Ectodermal cell (in vitro differentiated cells): Measurements from ENCODE around the gene TSPAN12. TPM values are rescaled to one million over a fixed set of nuclear protein-coding genes. Genes with fewer than 3 reads are reported as not detected.
A peak's percentile ranks its signal among the peaks of the same experiment; 100 is the strongest.
"Not testable (repeated sequence)": the region's sequence is repeated elsewhere in the genome, so short reads cannot be mapped to it uniquely, and the experiment has no call there.

Source experiments
- H3K27ac ChIP-seq: 2 replicates; pipeline ENCODE4 v1.7.0; 2013; ENCODE audit warnings: mild to moderate bottlenecking, low read depth, low read length; ENCODE audit not compliant: insufficient read depth, poor library complexity, severe bottlenecking
- H3K27me3 ChIP-seq: 2 replicates; pipeline ENCODE4 v1.7.0; 2013; ENCODE audit warnings: mild to moderate bottlenecking, low read length; ENCODE audit not compliant: insufficient read depth, control insufficient read depth, poor library complexity, severe bottlenecking
- H3K36me3 ChIP-seq: one replicate; pipeline ENCODE4 v1.7.0; 2013; ENCODE audit warnings: low read length; ENCODE audit not compliant: control insufficient read depth, insufficient read depth
- H3K4me1 ChIP-seq: one replicate; pipeline ENCODE4 v1.7.0; 2013; ENCODE audit warnings: low read length; ENCODE audit not compliant: control insufficient read depth, insufficient read depth
- H3K4me3 ChIP-seq: 2 replicates; pipeline ENCODE4 v1.7.0; 2013; ENCODE audit warnings: low read depth, low read length, control low read depth; ENCODE audit not compliant: insufficient read depth
- H3K9me3 ChIP-seq: 2 replicates; pipeline ENCODE4 v1.7.0; 2013; ENCODE audit warnings: mild to moderate bottlenecking, low read length, moderate library complexity; ENCODE audit not compliant: control insufficient read depth
- WGBS, 2 experiments: methylation state at CpG; one replicate each; pipeline ENCODE4 v1.1.7; 2013; ENCODE audit warnings: missing lambda C conversion rate in 2 of 2; 5-methylcytosine and 5-hydroxymethylcytosine counted together
- polyA plus RNA-seq, 4 experiments: library from polyadenylated mRNA; stranded (reverse); fragments of 50-300 nt; gene quantifications; one replicate each; pipeline ENCODE4 v1.2.3, GENCODE V29; 2013

TSPAN12 gene
- 29.3 TPM for polyA plus RNA-seq (2013, experiment 1 of 4)
- 25.7 TPM for polyA plus RNA-seq (2013, experiment 2 of 4)
- polyA plus RNA-seq (2013, experiment 3 of 4), result 23.7 TPM
- 23.9 TPM for polyA plus RNA-seq (2013, experiment 4 of 4)

GRCh38 chr7:120857588-120858573, at the start of gene TSPAN12:
Gene TSPAN12, minus strand, starts transcription at chr7:120858144. Its CDS starts 1,381 bp downstream, at chr7:120856763.
- H3K4me1 ChIP-seq, result no peaks in the 10 kb centered on the region
- no peaks in the 10 kb centered on the region for H3K36me3 ChIP-seq
- peak within 1 kb of the TSS; percentile 65 for H3K4me3 ChIP-seq
- no peaks in the 10 kb centered on the region for H3K27me3 ChIP-seq
- H3K27ac ChIP-seq, result peak within 1 kb of the TSS; percentile 93
- no peaks in the 10 kb centered on the region for H3K9me3 ChIP-seq
- WGBS, 2 experiments, result 1% methylated on average over 71 of the region's 71 CpGs

- Histone ChIP-seq H3K4me1 (no peaks in the 10 kb centered on the region), H3K27me3 (no peaks in the 10 kb centered on the region), H3K36me3 (no peaks in the 10 kb centered on the region), H3K4me3 (no peak overlapping the region), H3K27ac (no peak overlapping the region), H3K9me3 (no peaks in the 10 kb centered on the region)
- WGBS, 2 experiments, result 89 to 96% methylated on average over 4 of the region's 4 CpGs
Observed at GRCh38 chr7:120898715-120899499, 41.0 kb upstream of the TSPAN12 start.

DNA sequence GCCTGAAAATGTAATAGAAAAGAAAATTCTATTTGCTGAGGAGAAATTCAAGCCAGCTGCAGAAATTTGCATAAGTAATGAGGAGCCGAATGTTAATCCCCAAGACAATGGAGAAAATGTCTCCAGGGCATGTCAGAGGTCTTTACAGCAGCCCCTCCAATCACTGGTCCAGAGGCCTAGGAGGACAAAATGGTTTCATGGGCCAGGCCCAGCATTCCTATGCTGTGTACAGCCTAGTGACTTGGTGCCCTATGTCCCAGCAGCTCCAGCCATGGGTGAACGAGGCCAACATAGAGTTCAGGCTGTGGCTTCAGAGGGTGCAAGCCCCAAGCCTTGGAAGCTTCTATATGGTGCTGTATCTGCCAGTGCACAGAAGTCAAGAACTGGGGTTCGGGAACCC, 37.3 kb upstream of the TSPAN12 start:
- H3K4me3 ChIP-seq, H3K4me1 ChIP-seq, H3K9me3 ChIP-seq, H3K27ac ChIP-seq, H3K27me3 ChIP-seq, H3K36me3 ChIP-seq: not testable (repeated sequence)
- WGBS, 2 experiments, result 93 to 94% methylated on average over 3 of the region's 3 CpGs

DNA sequence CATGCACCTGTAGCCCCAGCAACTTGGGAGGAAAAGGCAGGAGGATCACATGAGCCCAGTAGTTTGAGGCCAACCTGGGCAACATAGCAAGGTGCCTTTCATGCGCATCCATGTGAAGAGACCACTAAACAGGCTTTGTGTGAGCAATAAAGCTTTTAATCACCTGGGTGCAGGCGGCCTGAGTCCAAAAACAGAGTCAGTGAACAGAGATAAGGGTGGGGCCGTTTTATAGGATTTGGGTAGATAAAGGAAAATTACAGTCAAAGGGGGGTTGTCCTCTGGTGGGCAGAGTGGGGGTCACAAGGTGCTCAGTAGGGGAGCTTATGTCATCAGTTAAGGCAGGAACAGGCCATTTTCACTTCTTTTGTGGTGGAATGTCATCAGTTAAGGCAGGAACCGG, 27.7 kb upstream of the TSPAN12 start:
- H3K4me3 ChIP-seq, H3K36me3 ChIP-seq, H3K27me3 ChIP-seq, H3K9me3 ChIP-seq, H3K4me1 ChIP-seq, H3K27ac ChIP-seq: not testable (repeated sequence)
- 93 to 94% methylated on average over 3 of the region's 4 CpGs for WGBS, 2 experiments

DNA sequence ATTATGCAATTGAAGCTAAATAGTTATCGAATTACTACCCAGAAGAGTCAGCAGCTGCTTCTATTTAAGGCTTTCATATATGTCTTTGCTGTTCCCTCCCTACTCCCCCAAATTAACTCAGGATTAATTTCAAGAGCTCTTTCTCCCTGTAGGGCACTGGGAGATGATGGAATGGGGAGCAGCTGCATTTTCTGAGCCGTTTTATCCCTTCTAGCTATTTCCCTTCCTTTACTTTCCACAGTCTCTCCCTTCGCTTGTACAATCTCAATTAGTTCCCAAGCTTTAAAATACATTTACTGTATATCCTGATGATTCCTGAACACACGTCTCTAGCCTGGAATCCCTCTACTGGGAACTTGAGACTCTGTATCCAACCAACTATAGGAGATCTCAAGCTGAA, 19.8 kb upstream of the TSPAN12 start:
- no peaks in the 10 kb centered on the region for H3K9me3 ChIP-seq
- 83 to 95% methylated on average over 4 of the region's 4 CpGs for WGBS, 2 experiments
- no peak overlapping the region for H3K4me3 ChIP-seq
- no peak overlapping the region for H3K27ac ChIP-seq
- no peaks in the 10 kb centered on the region for H3K36me3 ChIP-seq
- no peaks in the 10 kb centered on the region for H3K27me3 ChIP-seq
- no peaks in the 10 kb centered on the region for H3K4me1 ChIP-seq

DNA sequence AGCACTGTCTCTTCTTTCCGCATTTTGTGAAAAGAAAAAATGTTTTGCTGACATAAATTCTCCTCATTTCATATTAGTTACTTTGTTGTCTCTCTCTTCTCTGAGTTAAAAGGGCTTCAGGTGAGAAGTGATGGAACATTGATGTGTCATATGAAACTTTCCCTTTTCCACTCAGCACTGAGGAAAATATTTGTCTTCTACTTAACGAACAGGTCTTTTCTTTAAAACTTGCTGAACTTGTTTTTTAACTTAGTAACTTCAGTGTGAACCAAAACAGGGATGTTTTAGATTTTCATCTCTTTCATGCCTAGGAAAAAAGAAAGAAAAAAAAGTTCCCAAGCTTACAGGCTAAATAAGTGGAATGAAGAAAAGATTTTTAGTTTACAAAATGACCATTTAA, 19.0 kb upstream of the TSPAN12 start:
- no peaks in the 10 kb centered on the region for H3K9me3 ChIP-seq
- no peak overlapping the region for H3K4me3 ChIP-seq
- H3K27me3 ChIP-seq, result no peaks in the 10 kb centered on the region
- H3K27ac ChIP-seq, result no peak overlapping the region
- no peaks in the 10 kb centered on the region for H3K4me1 ChIP-seq
- H3K36me3 ChIP-seq, result no peaks in the 10 kb centered on the region
- 82% methylated on average over 1 of the region's 2 CpGs; no CpG with 5 or more reads in 1 of the 2 experiments for WGBS, 2 experiments

- 76 to 85% methylated on average over 3 of the region's 3 CpGs for WGBS, 2 experiments
- Histone ChIP-seq H3K4me3 (no peak overlapping the region), H3K4me1 (no peaks in the 10 kb centered on the region), H3K9me3 (no peaks in the 10 kb centered on the region), H3K27me3 (no peaks in the 10 kb centered on the region), H3K36me3 (no peaks in the 10 kb centered on the region), H3K27ac (no peak overlapping the region)
Observed at GRCh38 chr7:120874722-120875121, 16.8 kb upstream of the TSPAN12 start.

GRCh38 chr7:120874016-120874415, 16.1 kb upstream of the TSPAN12 start:
- no peaks in the 10 kb centered on the region for H3K27me3 ChIP-seq
- no peak overlapping the region for H3K4me3 ChIP-seq
- no peaks in the 10 kb centered on the region for H3K36me3 ChIP-seq
- no peaks in the 10 kb centered on the region for H3K4me1 ChIP-seq
- no peaks in the 10 kb centered on the region for H3K9me3 ChIP-seq
- WGBS, 2 experiments, result 94% methylated on average over 1 of the region's 1 CpG
- no peak overlapping the region for H3K27ac ChIP-seq

DNA sequence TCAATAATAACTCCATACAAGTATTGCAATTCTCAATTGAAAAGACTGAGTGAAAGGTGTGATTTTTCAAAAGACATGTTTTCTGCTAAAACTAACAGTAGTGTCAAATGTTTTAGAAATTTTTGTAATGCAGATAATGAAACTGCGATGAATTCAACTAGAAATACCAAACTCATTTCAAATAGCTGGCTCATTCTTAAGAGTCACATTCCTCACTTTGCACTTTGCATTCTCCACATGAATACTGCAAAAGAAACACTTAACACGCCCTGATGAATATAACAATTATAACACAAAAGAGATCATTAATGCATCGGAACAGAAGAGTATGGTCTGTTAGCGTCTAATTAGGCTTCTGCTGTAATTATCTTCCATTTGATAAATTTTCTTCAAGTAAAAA, 15.5 kb upstream of the TSPAN12 start:
- Histone ChIP-seq H3K27me3 (no peaks in the 10 kb centered on the region), H3K4me1 (no peaks in the 10 kb centered on the region), H3K4me3 (no peak overlapping the region), H3K27ac (no peak overlapping the region), H3K36me3 (no peaks in the 10 kb centered on the region), H3K9me3 (no peaks in the 10 kb centered on the region)
- WGBS, 2 experiments, result 69 to 83% methylated on average over 1 to 4 of the region's 4 CpGs

DNA sequence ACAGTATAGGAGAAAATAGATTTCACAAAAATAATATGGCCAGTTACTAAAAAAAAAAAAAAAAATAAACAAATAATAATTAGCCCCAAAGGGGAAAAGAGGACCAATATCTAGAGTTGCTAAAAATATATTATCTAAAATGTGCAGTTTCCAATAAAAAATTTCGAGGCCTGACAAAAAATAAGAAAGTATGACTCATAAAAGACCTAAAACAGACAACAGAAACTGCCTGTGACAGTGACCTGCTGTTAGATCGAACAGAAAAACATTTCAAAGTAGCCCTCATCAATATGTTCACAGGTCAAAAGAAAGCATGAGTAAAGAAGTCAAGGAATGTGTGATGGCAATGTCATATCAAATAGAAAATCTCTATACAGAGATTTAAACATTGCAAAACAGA, 11.8 kb upstream of the TSPAN12 start:
- no peaks in the 10 kb centered on the region for H3K9me3 ChIP-seq
- H3K27ac ChIP-seq, result no peak overlapping the region

More for the DNA sequence above, 11.8 kb upstream of the TSPAN12 start:
- H3K4me3 ChIP-seq, result no peak overlapping the region
- H3K36me3 ChIP-seq, result no peaks in the 10 kb centered on the region
- no peaks in the 10 kb centered on the region for H3K27me3 ChIP-seq
- WGBS, 2 experiments, result 83 to 95% methylated on average over 2 of the region's 2 CpGs
- peaks cover 8% of the 10 kb centered on the region for H3K4me1 ChIP-seq
